ENCODE measurements around the gene LINC00305.

The LINC00305 gene

DNA sequence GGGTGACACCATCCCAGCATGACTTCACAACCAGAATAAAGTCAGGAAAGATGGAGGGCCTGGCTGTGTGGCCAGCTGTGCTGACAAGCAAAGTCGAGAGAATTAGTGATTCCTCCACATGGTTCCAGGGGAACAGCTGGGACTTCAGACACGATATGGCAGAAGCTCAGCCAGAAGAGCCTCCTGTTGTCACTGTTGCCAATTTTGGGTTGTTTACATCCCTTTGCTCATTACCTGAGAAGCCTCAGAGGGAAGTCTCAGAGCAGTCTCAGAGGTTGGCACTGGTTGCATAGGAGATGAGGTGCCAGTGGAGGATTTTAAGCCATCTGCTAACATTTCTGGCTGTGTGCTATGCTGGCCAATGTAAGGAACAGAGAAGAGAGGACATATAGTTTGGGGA, 16.0 kb downstream of the LINC00305 start:
- Histone ChIP-seq H3K36me3 (ENCODE audit: control insufficient read depth in 2 of 2, insufficient read depth in 1 of 2, low read length in 2 of 2) (no peaks in the 10 kb centered on the region), H3K27ac (ENCODE audit: extremely low read depth, low read depth, low read length) (no peak overlapping the region), H3K4me3 (ENCODE audit: low read depth, low read length) (no peak overlapping the region), H3K9me3 (ENCODE audit: control insufficient read depth, insufficient read depth, low read depth, low read length) (no peaks in the 10 kb centered on the region), H3K4me1 (ENCODE audit: control insufficient read depth, insufficient read depth, low read length) (no peaks in the 10 kb centered on the region)
- ChIA-PET CTCF (interaction anchor here (0.6 kb wide), 1 partner anchor 30 kb away, joined by 4 read pairs; no protein-coding TSS in a partner anchor), POLR2A (no interaction called here)
- TF ChIP-seq ZBTB20 (tag by site-specific recombination; IDR thresholded peaks at IDR 0.05) (no peak), ZNF596 (tag by site-specific recombination; IDR thresholded peaks at IDR 0.05) (no peak), ZNF184 (tag by site-specific recombination; IDR thresholded peaks at IDR 0.05) (no peak), ZBTB7A (tag by site-specific recombination; IDR thresholded peaks at IDR 0.05; ENCODE audit: low read depth) (no peak)
- TF ChIP-seq, protein P1, sequence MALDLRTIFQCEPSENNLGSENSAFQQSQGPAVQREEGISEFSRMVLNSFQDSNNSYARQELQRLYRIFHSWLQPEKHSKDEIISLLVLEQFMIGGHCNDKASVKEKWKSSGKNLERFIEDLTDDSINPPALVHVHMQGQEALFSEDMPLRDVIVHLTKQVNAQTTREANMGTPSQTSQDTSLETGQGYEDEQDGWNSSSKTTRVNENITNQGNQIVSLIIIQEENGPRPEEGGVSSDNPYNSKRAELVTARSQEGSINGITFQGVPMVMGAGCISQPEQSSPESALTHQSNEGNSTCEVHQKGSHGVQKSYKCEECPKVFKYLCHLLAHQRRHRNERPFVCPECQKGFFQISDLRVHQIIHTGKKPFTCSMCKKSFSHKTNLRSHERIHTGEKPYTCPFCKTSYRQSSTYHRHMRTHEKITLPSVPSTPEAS (tag by site-specific recombination; IDR thresholded peaks at IDR 0.05): no peak

DNA sequence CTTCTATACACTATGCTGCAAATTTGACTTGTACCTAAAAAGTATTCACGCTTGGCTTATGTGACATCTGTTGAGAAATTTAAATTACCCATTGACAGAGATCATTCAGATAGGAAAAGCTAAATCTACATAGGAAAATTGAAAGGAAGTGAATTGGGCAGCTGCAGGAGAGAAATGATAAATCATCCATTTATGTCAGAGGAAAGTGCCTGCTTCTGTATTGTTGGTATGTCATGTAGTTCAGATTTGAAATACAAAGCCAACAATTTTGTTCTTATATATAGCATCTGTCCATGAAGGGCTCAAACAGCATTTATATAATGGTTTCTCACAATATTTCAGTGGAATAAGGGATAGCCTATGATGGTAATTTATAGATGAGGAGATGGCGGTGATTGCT, 17.6 kb downstream of the LINC00305 start:
- CTCF ChIA-PET: no interaction called here
- Histone ChIP-seq H3K4me1 (ENCODE audit: control insufficient read depth, insufficient read depth, low read length) (no peaks in the 10 kb centered on the region), H3K9me3 (ENCODE audit: control insufficient read depth, insufficient read depth, low read depth, low read length) (no peaks in the 10 kb centered on the region), H3K36me3 (ENCODE audit: control insufficient read depth in 2 of 2, insufficient read depth in 1 of 2, low read length in 2 of 2) (no peaks in the 10 kb centered on the region), H3K27ac (ENCODE audit: extremely low read depth, low read depth, low read length) (no peak overlapping the region), H3K4me3 (ENCODE audit: low read depth, low read length) (no peak overlapping the region)
- POLR2A ChIA-PET: no interaction called here
- TF ChIP-seq ZNF776 (tag by site-specific recombination; IDR thresholded peaks at IDR 0.05; ENCODE audit: borderline replicate concordance) (no peak), KLF10 (tag by site-specific recombination; IDR thresholded peaks at IDR 0.05) (no peak), ZNF155 (tag by site-specific recombination; IDR thresholded peaks at IDR 0.05) (no peak), ZNF274 (IDR thresholded peaks at IDR 0.05; ENCODE audit: low read length) (no peak), ZNF274 (tag by site-specific recombination; IDR thresholded peaks at IDR 0.05; ENCODE audit: borderline replicate concordance) (no peak), HOXC10 (CRISPR knock-in tag; IDR thresholded peaks at IDR 0.05) (no peak), GLI4 (tag by site-specific recombination; IDR thresholded peaks at IDR 0.05) (no peak), ZNF10 (tag by site-specific recombination; IDR thresholded peaks at IDR 0.05) (no peak), ZBTB21 (tag by site-specific recombination; IDR thresholded peaks at IDR 0.05) (no peak), ZNF223 (tag by site-specific recombination; IDR thresholded peaks at IDR 0.05) (no peak), ZNF660 (tag by site-specific recombination; IDR thresholded peaks at IDR 0.05) (no peak), ZNF677 (tag by site-specific recombination; IDR thresholded peaks at IDR 0.05) (no peak)
- TF ChIP-seq, protein P2, sequence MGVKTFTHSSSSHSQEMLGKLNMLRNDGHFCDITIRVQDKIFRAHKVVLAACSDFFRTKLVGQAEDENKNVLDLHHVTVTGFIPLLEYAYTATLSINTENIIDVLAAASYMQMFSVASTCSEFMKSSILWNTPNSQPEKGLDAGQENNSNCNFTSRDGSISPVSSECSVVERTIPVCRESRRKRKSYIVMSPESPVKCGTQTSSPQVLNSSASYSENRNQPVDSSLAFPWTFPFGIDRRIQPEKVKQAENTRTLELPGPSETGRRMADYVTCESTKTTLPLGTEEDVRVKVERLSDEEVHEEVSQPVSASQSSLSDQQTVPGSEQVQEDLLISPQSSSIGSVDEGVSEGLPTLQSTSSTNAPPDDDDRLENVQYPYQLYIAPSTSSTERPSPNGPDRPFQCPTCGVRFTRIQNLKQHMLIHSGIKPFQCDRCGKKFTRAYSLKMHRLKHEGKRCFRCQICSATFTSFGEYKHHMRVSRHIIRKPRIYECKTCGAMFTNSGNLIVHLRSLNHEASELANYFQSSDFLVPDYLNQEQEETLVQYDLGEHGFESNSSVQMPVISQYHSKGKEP (tag by site-specific recombination; IDR thresholded peaks at IDR 0.05): no peak
- TF ChIP-seq, protein P3, sequence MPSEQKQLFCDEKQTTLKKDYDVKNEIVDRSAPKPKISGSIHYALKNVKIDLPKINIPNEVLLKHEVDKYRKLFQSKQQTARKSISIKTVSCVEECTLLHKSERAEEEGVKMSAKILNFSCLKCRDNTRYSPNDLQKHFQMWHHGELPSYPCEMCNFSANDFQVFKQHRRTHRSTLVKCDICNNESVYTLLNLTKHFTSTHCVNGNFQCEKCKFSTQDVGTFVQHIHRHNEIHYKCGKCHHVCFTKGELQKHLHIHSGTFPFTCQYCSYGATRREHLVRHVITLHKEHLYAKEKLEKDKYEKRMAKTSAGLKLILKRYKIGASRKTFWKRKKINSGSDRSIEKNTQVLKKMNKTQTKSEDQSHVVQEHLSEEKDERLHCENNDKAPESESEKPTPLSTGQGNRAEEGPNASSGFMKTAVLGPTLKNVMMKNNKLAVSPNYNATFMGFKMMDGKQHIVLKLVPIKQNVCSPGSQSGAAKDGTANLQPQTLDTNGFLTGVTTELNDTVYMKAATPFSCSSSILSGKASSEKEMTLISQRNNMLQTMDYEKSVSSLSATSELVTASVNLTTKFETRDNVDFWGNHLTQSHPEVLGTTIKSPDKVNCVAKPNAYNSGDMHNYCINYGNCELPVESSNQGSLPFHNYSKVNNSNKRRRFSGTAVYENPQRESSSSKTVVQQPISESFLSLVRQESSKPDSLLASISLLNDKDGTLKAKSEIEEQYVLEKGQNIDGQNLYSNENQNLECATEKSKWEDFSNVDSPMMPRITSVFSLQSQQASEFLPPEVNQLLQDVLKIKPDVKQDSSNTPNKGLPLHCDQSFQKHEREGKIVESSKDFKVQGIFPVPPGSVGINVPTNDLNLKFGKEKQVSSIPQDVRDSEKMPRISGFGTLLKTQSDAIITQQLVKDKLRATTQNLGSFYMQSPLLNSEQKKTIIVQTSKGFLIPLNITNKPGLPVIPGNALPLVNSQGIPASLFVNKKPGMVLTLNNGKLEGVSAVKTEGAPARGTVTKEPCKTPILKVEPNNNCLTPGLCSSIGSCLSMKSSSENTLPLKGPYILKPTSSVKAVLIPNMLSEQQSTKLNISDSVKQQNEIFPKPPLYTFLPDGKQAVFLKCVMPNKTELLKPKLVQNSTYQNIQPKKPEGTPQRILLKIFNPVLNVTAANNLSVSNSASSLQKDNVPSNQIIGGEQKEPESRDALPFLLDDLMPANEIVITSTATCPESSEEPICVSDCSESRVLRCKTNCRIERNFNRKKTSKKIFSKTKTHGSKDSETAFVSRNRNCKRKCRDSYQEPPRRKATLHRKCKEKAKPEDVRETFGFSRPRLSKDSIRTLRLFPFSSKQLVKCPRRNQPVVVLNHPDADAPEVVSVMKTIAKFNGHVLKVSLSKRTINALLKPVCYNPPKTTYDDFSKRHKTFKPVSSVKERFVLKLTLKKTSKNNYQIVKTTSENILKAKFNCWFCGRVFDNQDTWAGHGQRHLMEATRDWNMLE (tag by site-specific recombination; conservative IDR thresholded peaks at IDR 0.05; ENCODE audit: low read depth): no peak
